DOHH2 (cell line): ENCODE results near the gene SLC12A3.

Source experiments
- H3F3A ChIP-seq: fragments of 200-600 bp; sonication (generic), shearing (Covaris generic); 2 replicates; pipeline ENCODE4 v1.6.0; 2016; ENCODE audit warnings: antibody characterized with exemption, mild to moderate bottlenecking; ENCODE audit not compliant: control insufficient read depth, insufficient read depth
- H3K27ac ChIP-seq: fragments of 200-600 bp; sonication (generic); 2 replicates; pipeline ENCODE4 v1.5.1; 2014; ENCODE audit warnings: low read depth, mild to moderate bottlenecking, low read length, moderate library complexity
- H3K27me3 ChIP-seq: fragments of 200-600 bp; sonication (generic); 2 replicates; pipeline ENCODE4 v1.6.1; 2014; ENCODE audit warnings: mild to moderate bottlenecking, low read length, mixed read lengths; ENCODE audit not compliant: control insufficient read depth
- H3K36me3 ChIP-seq: fragments of 200-600 bp; sonication (generic); 2 replicates; pipeline ENCODE4 v1.6.1; 2014; ENCODE audit warnings: mild to moderate bottlenecking, low read length, moderate library complexity, mixed read lengths; ENCODE audit not compliant: control insufficient read depth
- H3K4me1 ChIP-seq: fragments of 200-600 bp; sonication (generic); 2 replicates; pipeline ENCODE4 v1.6.1; 2014; ENCODE audit warnings: mild to moderate bottlenecking, low read length, mixed read lengths; ENCODE audit not compliant: control insufficient read depth
- H3K4me2 ChIP-seq: fragments of 200-600 bp; sonication (generic); 2 replicates; pipeline ENCODE4 v1.6.0; 2014; ENCODE audit warnings: mild to moderate bottlenecking, low read length, moderate library complexity
- H3K4me3 ChIP-seq: fragments of 200-600 bp; sonication (generic); 2 replicates; pipeline ENCODE4 v1.5.1; 2014; ENCODE audit warnings: mild to moderate bottlenecking, low read length, mixed read lengths
- H3K79me2 ChIP-seq: fragments of 200-600 bp; sonication (generic); 2 replicates; pipeline ENCODE4 v1.6.1; 2014; ENCODE audit warnings: mild to moderate bottlenecking, low read length, mixed read lengths; ENCODE audit not compliant: control insufficient read depth
- H3K9me2 ChIP-seq: fragments of 200-600 bp; sonication (generic); replicated peaks from 2 replicates; pipeline ENCODE4 v1.6.1; 2014; ENCODE audit warnings: mild to moderate bottlenecking, low read length, mixed read lengths; ENCODE audit not compliant: control insufficient read depth
- H3K9me3 ChIP-seq: fragments of 200-600 bp; sonication (generic); 2 replicates; pipeline ENCODE4 v1.6.1; 2014; ENCODE audit warnings: antibody characterized with exemption, low read length, mixed read lengths; ENCODE audit not compliant: control insufficient read depth, insufficient read depth
- H4K20me1 ChIP-seq: fragments of 200-600 bp; sonication (generic); 2 replicates; pipeline ENCODE4 v1.6.0; 2014; ENCODE audit warnings: low read depth, mild to moderate bottlenecking, antibody characterized with exemption, low read length, moderate library complexity; ENCODE audit not compliant: control insufficient read depth, insufficient read depth
- EZH2phosphoT487 ChIP-seq: fragments of 200-600 bp; sonication (generic); IDR thresholded peaks from 2 replicates; pipeline ENCODE4 v1.6.1; 2017; ENCODE audit warnings: borderline replicate concordance, mild to moderate bottlenecking, antibody characterized with exemption, low read length, moderate library complexity, mixed read lengths
- TF ChIP-seq, protein P1 (sequence below): fragments of 200-600 bp; sonication (generic); IDR thresholded peaks from one replicate; pipeline ENCODE4 v1.5.1; 2014; ENCODE audit warnings: antibody characterized with exemption, mild to moderate bottlenecking, low read depth, low read length; ENCODE audit not compliant: poor library complexity, severe bottlenecking

Gene SLC12A3

DNA sequence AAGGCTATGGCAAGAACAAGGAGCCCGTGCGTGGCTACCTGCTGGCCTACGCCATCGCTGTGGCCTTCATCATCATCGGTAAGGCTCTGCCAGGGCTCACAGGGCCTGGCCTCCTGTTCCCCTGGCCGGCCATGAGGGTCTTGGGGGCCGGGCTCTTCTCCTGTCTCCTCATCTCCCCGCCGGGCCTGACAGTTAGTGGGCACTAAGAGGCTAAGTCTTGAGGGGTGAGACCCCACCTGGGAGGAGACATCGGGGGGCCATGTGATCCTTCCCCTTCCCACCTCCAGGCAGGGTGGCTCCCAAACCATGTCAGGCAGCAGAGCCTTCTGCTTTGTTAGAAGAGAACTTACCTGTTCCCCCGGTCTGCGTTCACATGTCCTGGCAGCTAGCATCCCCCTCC lies 15.2 kb downstream of the SLC12A3 start:
- TF ChIP-seq EZH2phosphoT487: no peak
- TF ChIP-seq, protein P1, sequence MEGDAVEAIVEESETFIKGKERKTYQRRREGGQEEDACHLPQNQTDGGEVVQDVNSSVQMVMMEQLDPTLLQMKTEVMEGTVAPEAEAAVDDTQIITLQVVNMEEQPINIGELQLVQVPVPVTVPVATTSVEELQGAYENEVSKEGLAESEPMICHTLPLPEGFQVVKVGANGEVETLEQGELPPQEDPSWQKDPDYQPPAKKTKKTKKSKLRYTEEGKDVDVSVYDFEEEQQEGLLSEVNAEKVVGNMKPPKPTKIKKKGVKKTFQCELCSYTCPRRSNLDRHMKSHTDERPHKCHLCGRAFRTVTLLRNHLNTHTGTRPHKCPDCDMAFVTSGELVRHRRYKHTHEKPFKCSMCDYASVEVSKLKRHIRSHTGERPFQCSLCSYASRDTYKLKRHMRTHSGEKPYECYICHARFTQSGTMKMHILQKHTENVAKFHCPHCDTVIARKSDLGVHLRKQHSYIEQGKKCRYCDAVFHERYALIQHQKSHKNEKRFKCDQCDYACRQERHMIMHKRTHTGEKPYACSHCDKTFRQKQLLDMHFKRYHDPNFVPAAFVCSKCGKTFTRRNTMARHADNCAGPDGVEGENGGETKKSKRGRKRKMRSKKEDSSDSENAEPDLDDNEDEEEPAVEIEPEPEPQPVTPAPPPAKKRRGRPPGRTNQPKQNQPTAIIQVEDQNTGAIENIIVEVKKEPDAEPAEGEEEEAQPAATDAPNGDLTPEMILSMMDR: no peak
- H3K36me3 ChIP-seq: no peaks in the 10 kb centered on the region
- no peaks in the 10 kb centered on the region for H3K27me3 ChIP-seq
- H3K4me2 ChIP-seq: no peak overlapping the region
- H3K4me3 ChIP-seq: no peak overlapping the region
- H3K79me2 ChIP-seq: no peaks in the 10 kb centered on the region
- H3K4me1 ChIP-seq: peaks cover 15% of the 10 kb centered on the region
- no peaks in the 10 kb centered on the region for H3K9me3 ChIP-seq
- H3F3A ChIP-seq: no peaks in the 10 kb centered on the region
- no peak overlapping the region for H3K27ac ChIP-seq
- no peaks in the 10 kb centered on the region for H3K9me2 ChIP-seq
- no peaks in the 10 kb centered on the region for H4K20me1 ChIP-seq

DNA sequence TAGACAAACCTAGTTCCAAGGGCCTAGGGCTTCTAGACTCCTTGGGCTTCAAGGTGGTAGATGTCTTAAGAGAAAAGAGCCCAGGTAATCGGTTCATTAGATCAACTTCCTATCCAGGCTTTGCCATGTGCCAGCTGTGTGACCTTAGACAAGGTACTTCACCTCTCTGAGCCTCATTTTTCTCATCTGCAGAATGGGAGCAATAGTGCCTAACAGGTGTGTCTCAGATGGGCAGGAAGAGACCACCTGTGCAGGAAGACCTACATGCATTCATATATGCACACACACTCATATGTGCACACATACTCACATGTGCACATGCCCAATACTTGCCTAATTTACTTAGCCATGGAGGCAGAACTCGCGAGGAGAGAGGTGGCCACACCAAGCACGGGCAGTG lies 15.7 kb downstream of the SLC12A3 start:
- H3F3A ChIP-seq: no peaks in the 10 kb centered on the region
- no peaks in the 10 kb centered on the region for H3K36me3 ChIP-seq
- TF ChIP-seq EZH2phosphoT487: no peak
- TF ChIP-seq, protein P1: no peak
- peaks cover 10% of the 10 kb centered on the region for H3K4me1 ChIP-seq
- H3K9me3 ChIP-seq: no peaks in the 10 kb centered on the region
- no peaks in the 10 kb centered on the region for H3K9me2 ChIP-seq
- H3K79me2 ChIP-seq: no peaks in the 10 kb centered on the region
- no peak overlapping the region for H3K27ac ChIP-seq
- H3K27me3 ChIP-seq: no peaks in the 10 kb centered on the region
- H3K4me3 ChIP-seq: no peak overlapping the region
- H4K20me1 ChIP-seq: no peaks in the 10 kb centered on the region
- H3K4me2 ChIP-seq: no peak overlapping the region

DNA sequence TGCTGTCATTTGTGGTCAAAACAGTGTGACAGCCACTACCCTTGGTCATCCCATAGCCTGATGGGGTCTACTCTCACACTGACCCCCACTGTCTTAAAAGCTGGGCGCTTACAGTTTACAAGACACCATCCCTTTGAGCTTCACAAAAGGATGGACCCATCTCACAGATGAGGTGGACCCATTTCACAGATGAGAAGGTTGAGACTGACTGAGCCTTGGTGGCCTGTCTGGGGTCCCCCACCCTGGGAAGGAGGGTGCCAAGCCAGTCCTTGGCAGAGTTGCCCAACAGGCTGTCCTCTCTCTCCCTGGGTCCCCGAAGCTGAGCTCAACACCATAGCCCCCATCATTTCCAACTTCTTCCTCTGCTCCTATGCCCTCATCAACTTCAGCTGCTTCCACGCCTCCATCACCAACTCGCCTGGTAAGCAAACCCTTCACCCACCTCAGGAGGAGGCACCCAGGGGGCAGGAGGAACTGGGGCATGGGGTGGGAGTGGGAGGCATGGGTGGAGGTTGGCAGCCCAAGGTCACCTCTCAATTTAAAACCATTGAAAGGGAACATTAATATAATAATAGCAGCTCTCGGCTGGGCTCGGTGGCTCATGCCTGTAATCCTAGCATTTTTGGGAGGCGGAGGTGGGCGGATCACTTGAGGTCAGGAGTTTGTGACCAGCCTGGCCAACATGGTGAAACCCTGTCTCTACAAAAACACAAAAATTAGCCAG lies 17.2 kb downstream of the SLC12A3 start:
- no peaks in the 10 kb centered on the region for H3K36me3 ChIP-seq
- no peaks in the 10 kb centered on the region for H3K9me2 ChIP-seq
- H3F3A ChIP-seq: no peaks in the 10 kb centered on the region
- H3K4me2 ChIP-seq: no peak overlapping the region
- H3K27ac ChIP-seq: no peak overlapping the region
- no peak overlapping the region for H3K4me3 ChIP-seq
- no peaks in the 10 kb centered on the region for H3K79me2 ChIP-seq
- no peak for TF ChIP-seq EZH2phosphoT487
- TF ChIP-seq, protein P1: no peak
- H3K27me3 ChIP-seq: no peaks in the 10 kb centered on the region
- no peaks in the 10 kb centered on the region for H3K9me3 ChIP-seq
- no peaks in the 10 kb centered on the region for H3K4me1 ChIP-seq
- H4K20me1 ChIP-seq: no peaks in the 10 kb centered on the region

DNA sequence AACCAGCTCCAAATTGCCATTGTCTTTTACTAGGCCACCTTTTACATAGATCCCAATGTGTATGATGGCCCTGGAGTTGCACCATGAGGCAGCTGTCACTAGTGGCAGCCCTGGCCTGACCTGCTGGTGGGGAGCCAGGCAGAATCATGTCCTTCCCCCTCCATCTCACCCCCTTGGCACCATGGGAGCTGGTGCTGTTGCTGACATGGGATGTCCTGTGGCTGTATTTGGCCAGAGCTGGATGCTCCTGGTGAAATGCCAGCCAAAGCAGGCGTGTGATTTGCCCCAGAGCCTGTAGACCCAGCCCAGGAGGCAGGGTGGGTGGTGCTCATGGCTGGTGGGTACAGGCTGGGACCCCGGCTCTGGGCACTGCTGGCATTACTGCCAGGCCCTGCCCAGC lies 18.6 kb downstream of the SLC12A3 start:
- Histone ChIP-seq H4K20me1 (no peaks in the 10 kb centered on the region), H3K79me2 (no peaks in the 10 kb centered on the region), H3K27ac (no peak overlapping the region)

More for the DNA sequence above, 18.6 kb downstream of the SLC12A3 start:
- Histone ChIP-seq H3K9me2 (no peaks in the 10 kb centered on the region), H3K9me3 (no peaks in the 10 kb centered on the region), H3K4me2 (no peak overlapping the region), H3K36me3 (no peaks in the 10 kb centered on the region), H3F3A (no peaks in the 10 kb centered on the region; the same call in 1 of the 2 replicates), H3K27me3 (no peaks in the 10 kb centered on the region), H3K4me3 (no peak overlapping the region), H3K4me1 (peaks cover 9% of the 10 kb centered on the region)
- TF ChIP-seq, protein P1: no peak
- no peak for TF ChIP-seq EZH2phosphoT487
